22Rv1 (cell line): Measurements from ENCODE around the gene SPATA17.

Source experiments
- H3K27ac ChIP-seq: fragments of 450-650 bp; 2 replicates; pipeline ENCODE4 v1.5.1; 2017
- ZFX ChIP-seq: fragments of 450-650 bp; IDR thresholded peaks from 2 replicates; pipeline ENCODE4 v1.6.1; 2017; ENCODE audit warnings: antibody characterized with exemption, borderline replicate concordance
- TF ChIP-seq, protein P1 (sequence below): fragments of 450-650 bp; IDR thresholded peaks from 2 replicates; pipeline ENCODE4 v1.5.1; 2017; ENCODE audit warnings: mild to moderate bottlenecking

Gene SPATA17

DNA sequence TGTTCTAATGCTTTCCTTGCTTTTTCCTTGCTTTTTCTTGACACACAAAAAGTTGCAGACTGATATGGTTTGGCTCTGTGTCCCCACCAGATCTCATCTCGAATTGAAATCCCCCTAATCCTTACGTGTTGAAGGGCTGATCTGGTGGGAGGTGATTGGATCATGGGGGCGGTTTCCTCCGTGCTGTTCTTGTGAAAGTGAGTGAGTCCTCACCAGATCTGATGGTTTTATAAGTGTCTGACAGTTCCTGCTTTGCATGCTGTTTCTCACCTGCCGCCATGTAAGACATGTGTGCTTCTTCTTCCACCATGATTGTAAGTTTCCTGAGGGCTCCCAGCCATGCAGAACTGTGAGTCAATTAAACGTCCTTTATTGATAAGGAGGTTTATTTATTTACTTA, 11.3 kb downstream of the SPATA17 start:
- TF ChIP-seq, protein P1, sequence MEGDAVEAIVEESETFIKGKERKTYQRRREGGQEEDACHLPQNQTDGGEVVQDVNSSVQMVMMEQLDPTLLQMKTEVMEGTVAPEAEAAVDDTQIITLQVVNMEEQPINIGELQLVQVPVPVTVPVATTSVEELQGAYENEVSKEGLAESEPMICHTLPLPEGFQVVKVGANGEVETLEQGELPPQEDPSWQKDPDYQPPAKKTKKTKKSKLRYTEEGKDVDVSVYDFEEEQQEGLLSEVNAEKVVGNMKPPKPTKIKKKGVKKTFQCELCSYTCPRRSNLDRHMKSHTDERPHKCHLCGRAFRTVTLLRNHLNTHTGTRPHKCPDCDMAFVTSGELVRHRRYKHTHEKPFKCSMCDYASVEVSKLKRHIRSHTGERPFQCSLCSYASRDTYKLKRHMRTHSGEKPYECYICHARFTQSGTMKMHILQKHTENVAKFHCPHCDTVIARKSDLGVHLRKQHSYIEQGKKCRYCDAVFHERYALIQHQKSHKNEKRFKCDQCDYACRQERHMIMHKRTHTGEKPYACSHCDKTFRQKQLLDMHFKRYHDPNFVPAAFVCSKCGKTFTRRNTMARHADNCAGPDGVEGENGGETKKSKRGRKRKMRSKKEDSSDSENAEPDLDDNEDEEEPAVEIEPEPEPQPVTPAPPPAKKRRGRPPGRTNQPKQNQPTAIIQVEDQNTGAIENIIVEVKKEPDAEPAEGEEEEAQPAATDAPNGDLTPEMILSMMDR = no peak
- no peak for TF ChIP-seq ZFX

DNA sequence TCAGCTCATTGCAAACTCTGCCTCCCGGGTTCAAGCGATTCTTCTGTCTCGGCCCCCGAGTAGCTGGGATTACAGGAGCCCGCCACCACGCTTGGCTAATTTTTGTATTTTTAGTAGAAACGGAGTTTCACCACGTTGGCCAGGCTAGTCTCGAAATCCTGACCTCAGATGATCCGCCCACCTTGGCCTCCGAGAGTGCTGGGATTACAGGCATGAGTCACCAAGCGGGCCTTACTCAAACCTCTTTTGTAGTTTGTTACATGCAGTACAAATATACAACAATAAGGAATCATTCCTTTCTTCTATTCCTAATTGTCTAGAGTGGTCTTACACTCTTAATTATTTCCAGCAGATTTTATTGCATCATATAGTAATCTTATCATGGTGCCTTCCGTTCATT, 16.6 kb downstream of the SPATA17 start:
- TF ChIP-seq ZFX = no peak
- TF ChIP-seq, protein P1 = no peak
- no peak overlapping the region for H3K27ac ChIP-seq

More for the DNA sequence above, 11.3 kb downstream of the SPATA17 start:
- no peak overlapping the region for H3K27ac ChIP-seq

DNA sequence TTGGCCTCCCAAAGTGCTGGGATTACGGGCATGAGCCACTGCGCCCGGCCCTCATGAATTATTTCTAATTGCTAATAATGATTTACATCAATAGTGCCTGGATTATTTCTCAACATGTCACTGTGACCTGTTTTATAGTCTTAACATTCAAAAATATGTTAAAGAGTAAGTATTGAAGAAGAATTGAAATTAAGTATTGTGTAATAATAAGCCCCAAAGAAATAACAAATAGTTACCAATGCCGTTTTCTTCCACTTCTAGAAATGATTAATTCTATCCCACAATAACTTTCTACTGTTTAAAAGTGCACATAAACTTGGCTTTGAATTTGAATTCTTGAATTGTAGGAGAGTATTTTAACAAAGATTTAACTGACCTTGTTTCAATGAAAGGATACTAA, 19.5 kb downstream of the SPATA17 start:
- H3K27ac ChIP-seq = no peak overlapping the region
- TF ChIP-seq ZFX = no peak

DNA sequence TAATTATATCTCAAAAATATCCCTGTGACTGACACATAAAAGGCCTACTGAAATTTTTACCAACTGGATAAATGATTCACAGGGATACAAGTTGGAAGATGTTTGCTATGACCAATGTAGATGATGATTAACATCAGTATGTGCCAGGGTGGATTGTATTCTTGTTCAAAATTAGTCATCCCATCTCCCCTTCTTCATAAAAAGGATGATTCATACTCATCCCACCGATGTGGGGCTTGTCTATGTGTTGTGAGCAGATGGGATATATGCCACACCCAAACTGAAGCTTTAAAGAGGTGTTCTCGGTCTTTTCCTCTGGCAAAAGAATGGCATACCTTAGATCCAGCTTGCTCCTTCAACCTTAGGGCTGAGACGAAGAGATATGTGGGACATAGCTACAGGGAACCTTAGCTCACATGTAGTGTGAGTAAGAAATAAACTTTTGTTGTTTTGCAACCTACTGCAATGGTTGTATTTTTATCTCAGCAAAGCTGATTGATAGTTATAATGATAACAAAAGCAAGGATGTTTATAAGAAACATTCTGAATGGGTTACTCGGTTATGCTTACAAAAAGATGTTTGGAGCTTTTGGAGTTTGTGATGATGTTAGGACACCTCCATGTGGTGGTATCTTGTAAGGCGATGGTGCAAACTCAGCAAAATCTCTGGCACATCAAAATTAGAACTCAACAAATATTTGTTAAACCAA, 29.4 kb downstream of the SPATA17 start:
- H3K27ac ChIP-seq = no peak overlapping the region

DNA sequence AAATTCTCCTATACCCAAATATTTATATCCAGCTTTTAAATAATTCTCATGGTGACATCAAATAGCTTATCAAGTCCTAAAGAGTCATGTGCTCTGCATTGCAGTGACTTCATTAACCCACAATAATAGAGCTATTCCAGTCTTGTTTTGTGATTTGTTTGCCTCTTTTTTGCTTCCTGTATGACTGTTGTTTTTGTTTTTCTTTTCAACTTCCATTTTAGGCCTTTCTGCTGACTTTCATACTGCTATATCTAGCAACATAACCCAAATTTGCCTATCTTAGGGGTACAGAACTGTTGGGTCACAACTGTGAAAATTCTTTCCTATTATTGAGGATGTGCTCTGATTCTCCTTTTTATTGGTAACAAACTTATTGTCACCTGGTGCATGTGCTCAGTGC, 30.3 kb downstream of the SPATA17 start:
- no peak overlapping the region for H3K27ac ChIP-seq
- no peak for TF ChIP-seq ZFX
- TF ChIP-seq, protein P1 = no peak

More for the DNA sequence above, 29.4 kb downstream of the SPATA17 start:
- TF ChIP-seq, protein P1 = peak; percentile 77
- TF ChIP-seq ZFX = no peak

DNA sequence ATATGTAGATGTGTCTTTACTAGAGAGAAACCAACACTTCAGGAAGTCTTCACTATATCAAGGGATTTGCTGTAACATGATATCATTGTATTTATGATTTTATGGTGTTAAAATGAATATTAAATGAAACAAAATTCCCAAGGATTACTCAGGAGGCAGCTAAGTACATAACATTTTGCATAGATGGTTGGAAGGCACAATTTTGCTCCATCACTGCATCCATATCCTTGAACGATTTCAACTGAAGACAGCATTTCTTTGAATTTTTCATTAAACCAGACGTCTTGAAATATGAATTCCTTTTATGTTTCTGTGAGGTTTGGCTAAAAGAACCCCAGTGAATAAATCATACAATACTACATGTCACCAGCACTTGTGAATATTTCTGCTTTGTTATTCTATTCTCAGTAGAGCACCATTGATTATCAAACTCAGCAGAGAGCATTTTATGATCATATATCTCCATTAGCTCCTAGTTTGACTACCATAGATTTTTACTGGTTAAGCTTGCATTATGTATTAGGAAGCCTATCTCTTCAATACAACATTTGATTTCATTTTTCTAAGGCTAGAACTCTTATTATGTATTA, 37.3 kb downstream of the SPATA17 start:
- no peak overlapping the region for H3K27ac ChIP-seq
- no peak for TF ChIP-seq ZFX
- TF ChIP-seq, protein P1 = no peak

DNA sequence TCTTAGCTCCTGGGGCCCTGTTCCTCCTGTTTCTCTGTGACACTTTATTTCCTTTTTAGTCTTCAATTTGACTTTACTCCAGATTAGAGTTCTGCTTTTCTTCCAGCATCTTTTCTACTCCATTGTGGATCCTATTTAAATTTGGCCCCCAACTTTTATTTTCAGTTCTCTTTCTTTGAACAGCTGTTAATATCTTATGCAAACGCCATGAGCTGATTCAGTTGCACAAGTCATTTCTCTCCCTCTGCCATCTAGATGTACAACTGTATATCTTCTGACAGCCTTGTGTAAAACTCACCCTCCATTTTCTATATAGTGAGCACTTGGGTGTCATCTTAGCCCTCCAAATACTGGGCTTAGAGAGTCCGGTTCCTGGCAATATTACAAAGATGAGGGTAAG, 42.2 kb downstream of the SPATA17 start:
- no peak overlapping the region for H3K27ac ChIP-seq
- TF ChIP-seq, protein P1 = no peak
- TF ChIP-seq ZFX = no peak
